ENCODE data around the gene TNFRSF6B. TPM values are rescaled to one million over a fixed set of nuclear protein-coding genes. Genes with fewer than 3 reads are reported as not detected.

Gene TNFRSF6B
- total and polyA plus RNA-seq, 10 donors, result 8.9 to 104 (median 31.0) TPM

- no peaks in the 10 kb centered on the region for H3K9me3 ChIP-seq
- H3K27ac ChIP-seq, result peak overlapping the region; percentile 72 to 87 (median 84)
- peaks cover 45 to 84% (median 70%) of the 10 kb centered on the region in 6 donors for H3K4me1 ChIP-seq
- peak; percentile 92 for DNase-seq
- TF ChIP-seq, protein P1, sequence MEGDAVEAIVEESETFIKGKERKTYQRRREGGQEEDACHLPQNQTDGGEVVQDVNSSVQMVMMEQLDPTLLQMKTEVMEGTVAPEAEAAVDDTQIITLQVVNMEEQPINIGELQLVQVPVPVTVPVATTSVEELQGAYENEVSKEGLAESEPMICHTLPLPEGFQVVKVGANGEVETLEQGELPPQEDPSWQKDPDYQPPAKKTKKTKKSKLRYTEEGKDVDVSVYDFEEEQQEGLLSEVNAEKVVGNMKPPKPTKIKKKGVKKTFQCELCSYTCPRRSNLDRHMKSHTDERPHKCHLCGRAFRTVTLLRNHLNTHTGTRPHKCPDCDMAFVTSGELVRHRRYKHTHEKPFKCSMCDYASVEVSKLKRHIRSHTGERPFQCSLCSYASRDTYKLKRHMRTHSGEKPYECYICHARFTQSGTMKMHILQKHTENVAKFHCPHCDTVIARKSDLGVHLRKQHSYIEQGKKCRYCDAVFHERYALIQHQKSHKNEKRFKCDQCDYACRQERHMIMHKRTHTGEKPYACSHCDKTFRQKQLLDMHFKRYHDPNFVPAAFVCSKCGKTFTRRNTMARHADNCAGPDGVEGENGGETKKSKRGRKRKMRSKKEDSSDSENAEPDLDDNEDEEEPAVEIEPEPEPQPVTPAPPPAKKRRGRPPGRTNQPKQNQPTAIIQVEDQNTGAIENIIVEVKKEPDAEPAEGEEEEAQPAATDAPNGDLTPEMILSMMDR (IDR thresholded peaks at IDR 0.05 in 8 of 11, conservative IDR thresholded peaks at IDR 0.05 in 3 of 11), result no peak
- TF ChIP-seq POLR2A (IDR thresholded peaks at IDR 0.05) (no peak), POLR2AphosphoS5 (IDR thresholded peaks at IDR 0.05) (no peak)
- intact Hi-C loops (cut with DNase I; ENCODE audit: low total_unique reads), result no loop called here
- WGBS, 5 donors, result 20 to 32% (median 24%) methylated on average over 8 to 26 of the region's 26 CpGs
- peaks cover 0 to 19% (median 0%) of the 10 kb centered on the region in 7 donors for H3K27me3 ChIP-seq (replicated peaks in 1 of 7)
- H3K36me3 ChIP-seq, result peaks cover 0 to 59% (median 45%) of the 10 kb centered on the region in 6 donors
- peak overlapping the region in 7 of 8 donors; percentile 36 to 90 (median 56) for H3K4me3 ChIP-seq
Measured at GRCh38 chr20:63738687-63739129, 42.3 kb downstream of the TNFRSF6B start.

- H3K4me1 ChIP-seq, result peaks cover 45 to 91% (median 71%) of the 10 kb centered on the region in 6 donors
- H3K9me3 ChIP-seq, result no peaks in the 10 kb centered on the region
- TF ChIP-seq, protein P1 (IDR thresholded peaks at IDR 0.05 in 8 of 11, conservative IDR thresholded peaks at IDR 0.05 in 3 of 11), result no peak
- peak in 2 of 3 donors; percentile 36 to 57 for TF ChIP-seq POLR2AphosphoS5 (IDR thresholded peaks at IDR 0.05)
- 1 to 6% (median 1%) methylated on average over 28 to 136 of the region's 136 CpGs for WGBS, 5 donors
- intact Hi-C loops (cut with DNase I; ENCODE audit: low total_unique reads), result no loop called here
- peak within 1 kb of the TSS; percentile 81 to 90 (median 87) for H3K27ac ChIP-seq
- peaks cover 0 to 19% (median 0%) of the 10 kb centered on the region in 7 donors for H3K27me3 ChIP-seq (replicated peaks in 1 of 7)
- peak within 1 kb of the TSS; percentile 42 to 90 (median 65) for H3K4me3 ChIP-seq
- peak; percentile 95 for DNase-seq
- peaks cover 0 to 56% (median 38%) of the 10 kb centered on the region in 6 donors for H3K36me3 ChIP-seq
Measured at GRCh38 chr20:63739130-63740069, 42.9 kb downstream of the TNFRSF6B start, which contains the start of gene SLC2A4RG. Gene SLC2A4RG (plus strand): TSS chr20:63739776. CDS start chr20:63739913, 137 bp downstream.

DNA sequence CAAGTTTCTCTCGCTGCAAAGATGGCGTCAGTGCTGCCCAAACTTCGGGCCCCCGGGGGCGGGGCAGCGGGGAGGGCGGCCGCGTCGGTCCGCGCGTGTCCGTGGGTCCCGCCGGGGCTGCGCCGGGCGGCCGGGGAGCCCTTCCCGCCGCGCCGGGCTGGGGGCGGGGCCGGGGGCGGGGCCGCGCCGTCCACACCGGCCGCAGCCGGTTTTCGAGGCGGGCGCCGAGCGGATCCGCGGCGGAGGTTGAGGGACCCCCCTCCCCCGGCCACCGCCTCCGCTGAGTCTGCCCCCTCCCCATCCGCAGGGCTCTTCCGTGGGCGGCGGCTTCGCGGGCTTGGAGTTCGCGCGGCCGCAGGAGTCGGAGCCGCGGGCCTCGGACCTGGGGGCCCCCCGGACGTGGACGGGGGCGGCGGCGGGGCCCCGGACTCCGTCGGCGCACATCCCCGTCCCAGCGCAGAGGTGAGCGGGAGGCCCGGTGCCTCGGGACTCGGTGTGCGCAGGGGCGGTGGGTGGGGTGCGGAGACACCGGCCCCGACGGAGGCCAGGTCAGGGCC, 43.7 kb downstream of the TNFRSF6B start:
- TF ChIP-seq, protein P1 (IDR thresholded peaks at IDR 0.05 in 8 of 11, conservative IDR thresholded peaks at IDR 0.05 in 3 of 11), result no peak
- TF ChIP-seq POLR2A (IDR thresholded peaks at IDR 0.05) (no peak), POLR2AphosphoS5 (IDR thresholded peaks at IDR 0.05) (no peak)
- peak overlapping the region; percentile 42 to 90 (median 65) for H3K4me3 ChIP-seq
- peak; percentile 92 for DNase-seq
- intact Hi-C loops (cut with DNase I; ENCODE audit: low total_unique reads), result no loop called here
- H3K36me3 ChIP-seq, result peaks cover 0 to 56% (median 31%) of the 10 kb centered on the region in 6 donors
- peaks cover 0 to 19% (median 0%) of the 10 kb centered on the region in 7 donors for H3K27me3 ChIP-seq (replicated peaks in 1 of 7)
- H3K27ac ChIP-seq, result peak overlapping the region; percentile 81 to 90 (median 87)
- 0 to 2% (median 1%) methylated on average over 12 to 80 of the region's 80 CpGs for WGBS, 5 donors
- no peaks in the 10 kb centered on the region for H3K9me3 ChIP-seq
- H3K4me1 ChIP-seq, result peaks cover 45 to 92% (median 71%) of the 10 kb centered on the region in 6 donors
